Ascending aorta (tissue), 2 donors: ENCODE results near the gene CD3E. TPM values are rescaled to one million over a fixed set of nuclear protein-coding genes. Genes with fewer than 3 reads are reported as not detected.

Experiments used
- DNase-seq, 2 donors: peaks; one replicate each; pipeline ENCODE4 v3.0.0-alpha.2; 2019; ENCODE audit warnings: low spot score in 2 of 2
- H3K27ac ChIP-seq, 2 donors: fragments of 200-600 bp; sonication (generic); one replicate each; pipeline ENCODE4 v1.5.1; 2016 to 2017; ENCODE audit warnings: mild to moderate bottlenecking in 1 of 2
- H3K27me3 ChIP-seq: fragments of 200-600 bp; sonication (generic); one replicate; pipeline ENCODE4 v1.5.1; 2017
- H3K36me3 ChIP-seq, 2 donors: fragments of 200-600 bp; sonication (generic); one replicate each; pipeline ENCODE4 v1.5.1; 2016
- H3K4me1 ChIP-seq, 2 donors: fragments of 200-600 bp; sonication (generic); one replicate each; pipeline ENCODE4 v1.5.1; 2016 to 2017; ENCODE audit warnings: mild to moderate bottlenecking in 1 of 2
- H3K4me3 ChIP-seq, 2 donors: fragments of 200-600 bp; sonication (generic); one replicate each; pipeline ENCODE4 v1.5.1; 2016 to 2017; ENCODE audit warnings: mild to moderate bottlenecking in 1 of 2
- H3K9me3 ChIP-seq, 2 donors: fragments of 200-600 bp; sonication (generic); one replicate each; pipeline ENCODE4 v1.5.1; 2016
- intact Hi-C: fragments of 100-400 bp; cut with DNase I; formaldehyde crosslinking; loops from one replicate; pipeline ENCODE4 v1.15.1; 2023
- total RNA-seq: library from RNA; depleted of rRNA; stranded (reverse); fragments of >200 nt; gene quantifications from one replicate; pipeline ENCODE4 v1.1.0, GENCODE V29; 2016
- TF ChIP-seq, protein P1 (sequence below), 3 experiments: fragments of 200-600 bp in 2 of 3; fragments of 450-650 bp in 1 of 3; sonication (generic) in 2 of 3; IDR thresholded peaks; one replicate each; pipeline ENCODE4 v1.5.1; 2016 to 2019; ENCODE audit warnings: antibody characterized with exemption in 3 of 3, mild to moderate bottlenecking in 1 of 3, moderate library complexity in 1 of 3

The CD3E gene
- total RNA-seq, 1 donor from 2014 or later = not detected

GRCh38 chr11:118274186-118274585 lies 30.3 kb upstream of the CD3E start:
- Histone ChIP-seq H3K27me3 (no peaks in the 10 kb centered on the region), H3K4me1 (no peaks in the 10 kb centered on the region), H3K36me3 (no peaks in the 10 kb centered on the region), H3K27ac (no peak overlapping the region), H3K4me3 (no peak overlapping the region), H3K9me3 (no peaks in the 10 kb centered on the region)
- intact Hi-C loops = no loop called here
- DNase-seq = no peak
- TF ChIP-seq, protein P1, sequence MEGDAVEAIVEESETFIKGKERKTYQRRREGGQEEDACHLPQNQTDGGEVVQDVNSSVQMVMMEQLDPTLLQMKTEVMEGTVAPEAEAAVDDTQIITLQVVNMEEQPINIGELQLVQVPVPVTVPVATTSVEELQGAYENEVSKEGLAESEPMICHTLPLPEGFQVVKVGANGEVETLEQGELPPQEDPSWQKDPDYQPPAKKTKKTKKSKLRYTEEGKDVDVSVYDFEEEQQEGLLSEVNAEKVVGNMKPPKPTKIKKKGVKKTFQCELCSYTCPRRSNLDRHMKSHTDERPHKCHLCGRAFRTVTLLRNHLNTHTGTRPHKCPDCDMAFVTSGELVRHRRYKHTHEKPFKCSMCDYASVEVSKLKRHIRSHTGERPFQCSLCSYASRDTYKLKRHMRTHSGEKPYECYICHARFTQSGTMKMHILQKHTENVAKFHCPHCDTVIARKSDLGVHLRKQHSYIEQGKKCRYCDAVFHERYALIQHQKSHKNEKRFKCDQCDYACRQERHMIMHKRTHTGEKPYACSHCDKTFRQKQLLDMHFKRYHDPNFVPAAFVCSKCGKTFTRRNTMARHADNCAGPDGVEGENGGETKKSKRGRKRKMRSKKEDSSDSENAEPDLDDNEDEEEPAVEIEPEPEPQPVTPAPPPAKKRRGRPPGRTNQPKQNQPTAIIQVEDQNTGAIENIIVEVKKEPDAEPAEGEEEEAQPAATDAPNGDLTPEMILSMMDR (IDR thresholded peaks at IDR 0.05) = no peak

GRCh38 chr11:118275176-118275575 lies 29.4 kb upstream of the CD3E start:
- intact Hi-C loops = no loop called here
- Histone ChIP-seq H3K36me3 (no peaks in the 10 kb centered on the region), H3K4me1 (no peaks in the 10 kb centered on the region), H3K9me3 (no peaks in the 10 kb centered on the region), H3K4me3 (no peak overlapping the region), H3K27ac (peak overlapping the region in 1 of 2 donors; percentile 12), H3K27me3 (no peaks in the 10 kb centered on the region)
- no peak for DNase-seq
- TF ChIP-seq, protein P1 (IDR thresholded peaks at IDR 0.05) = no peak

GRCh38 chr11:118276422-118276821 lies 28.1 kb upstream of the CD3E start:
- TF ChIP-seq, protein P1 (IDR thresholded peaks at IDR 0.05) = no peak
- intact Hi-C loops = no loop called here
- H3K9me3 ChIP-seq = no peaks in the 10 kb centered on the region
- H3K36me3 ChIP-seq = no peaks in the 10 kb centered on the region
- H3K4me3 ChIP-seq = no peak overlapping the region
- no peak for DNase-seq
- no peak overlapping the region for H3K27ac ChIP-seq
- no peaks in the 10 kb centered on the region for H3K27me3 ChIP-seq
- no peaks in the 10 kb centered on the region for H3K4me1 ChIP-seq

GRCh38 chr11:118277312-118277711 lies 27.2 kb upstream of the CD3E start:
- Histone ChIP-seq H3K36me3 (no peaks in the 10 kb centered on the region), H3K4me3 (no peak overlapping the region), H3K27ac (no peak overlapping the region), H3K9me3 (no peaks in the 10 kb centered on the region), H3K4me1 (no peaks in the 10 kb centered on the region), H3K27me3 (no peaks in the 10 kb centered on the region)
- TF ChIP-seq, protein P1 (IDR thresholded peaks at IDR 0.05) = no peak
- intact Hi-C loops = no loop called here
- no peak for DNase-seq

DNA sequence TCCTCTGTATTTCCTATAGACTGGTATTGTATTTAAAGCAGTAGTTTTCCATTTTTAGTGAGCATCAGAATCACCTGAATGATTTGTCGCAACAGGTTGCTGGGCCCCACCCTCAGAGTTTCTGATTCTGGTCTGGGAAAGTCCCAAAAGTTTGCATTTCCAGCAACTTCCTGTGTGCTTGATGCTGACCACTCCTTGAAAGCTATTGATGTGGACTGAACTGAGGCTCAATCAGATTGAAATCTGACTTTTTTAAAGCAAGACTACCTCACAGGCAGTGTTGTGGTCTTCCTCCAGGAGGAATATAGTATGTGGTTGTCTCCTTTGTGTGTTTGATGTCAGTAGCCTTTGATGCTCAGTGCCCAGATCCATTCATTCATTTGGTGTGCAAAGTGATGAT lies 23.2 kb upstream of the CD3E start:
- Histone ChIP-seq H3K9me3 (no peaks in the 10 kb centered on the region), H3K4me3 (no peak overlapping the region), H3K4me1 (no peaks in the 10 kb centered on the region), H3K36me3 (no peaks in the 10 kb centered on the region), H3K27ac (no peak overlapping the region), H3K27me3 (no peaks in the 10 kb centered on the region)
- intact Hi-C loops = no loop called here
- no peak for DNase-seq
- TF ChIP-seq, protein P1 (IDR thresholded peaks at IDR 0.05) = no peak

- no peak for DNase-seq
- Histone ChIP-seq H3K36me3 (no peaks in the 10 kb centered on the region), H3K27me3 (no peaks in the 10 kb centered on the region), H3K4me3 (no peak overlapping the region), H3K9me3 (no peaks in the 10 kb centered on the region), H3K4me1 (no peaks in the 10 kb centered on the region), H3K27ac (no peak overlapping the region)
- intact Hi-C loops = no loop called here
- TF ChIP-seq, protein P1 (IDR thresholded peaks at IDR 0.05) = no peak
Observed at GRCh38 chr11:118282606-118283005, 21.9 kb upstream of the CD3E start.
